Measurements from ENCODE around the gene SORCS1. TPM values are rescaled to one million over a fixed set of nuclear protein-coding genes. Genes with fewer than 3 reads are reported as not detected.

SORCS1 gene
- total RNA-seq (ENCODE audit: insufficient read depth, low replicate concordance), result 5.8 TPM

DNA sequence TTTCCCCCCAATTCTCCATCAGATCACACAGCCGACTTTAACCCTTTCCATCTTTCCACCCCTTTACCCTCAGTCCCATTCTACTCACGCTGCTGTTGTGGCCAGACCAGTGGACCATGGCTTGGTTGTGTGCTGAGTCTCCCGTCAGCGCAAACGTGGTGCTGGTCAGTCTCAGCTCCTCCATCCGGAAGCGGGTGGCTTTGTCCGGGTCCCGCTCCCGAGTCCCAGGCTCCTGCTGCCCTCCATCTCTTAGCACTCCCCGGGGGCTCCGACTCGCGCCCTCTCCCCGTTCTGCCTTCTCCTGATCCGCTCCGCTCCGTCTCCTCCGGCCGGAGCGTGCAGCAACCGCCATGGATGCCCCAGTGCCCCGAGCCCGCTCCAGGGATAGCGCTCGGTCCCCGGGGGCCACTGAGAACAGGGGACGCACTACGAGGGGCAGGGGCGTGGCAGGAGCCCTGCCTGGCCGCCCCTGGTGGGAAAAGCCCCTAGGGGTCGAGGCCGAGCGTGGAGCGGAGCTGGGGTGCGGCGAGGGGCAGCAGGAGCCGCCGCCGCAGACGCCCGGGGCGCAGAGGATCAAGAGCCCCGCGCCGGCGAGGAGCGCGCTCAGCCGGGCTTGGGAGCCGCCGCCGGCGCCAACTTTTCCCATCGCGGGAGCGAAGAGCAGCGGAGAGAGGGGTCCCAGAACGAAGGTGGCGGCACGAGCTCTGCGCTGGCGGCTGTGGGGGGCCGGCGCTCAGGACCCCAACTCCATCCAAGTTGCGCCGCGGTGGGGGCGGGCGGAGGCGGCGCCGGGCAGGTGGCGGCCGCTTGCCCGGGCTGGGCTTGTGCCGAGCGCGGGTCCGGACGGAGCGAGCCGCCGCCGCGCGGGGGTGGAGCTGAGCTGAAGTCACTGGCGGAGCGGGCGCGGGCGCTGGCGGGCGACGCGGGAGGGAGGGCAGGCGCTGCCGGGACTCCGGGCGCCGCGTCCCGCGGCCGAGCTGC is at the start of gene SORCS1:
Gene SORCS1, minus strand, starts transcription at position 826 of the 981 bp plus-strand sequence.
- peak; percentile 20 for DNase-seq (ENCODE audit: low spot score)

DNA sequence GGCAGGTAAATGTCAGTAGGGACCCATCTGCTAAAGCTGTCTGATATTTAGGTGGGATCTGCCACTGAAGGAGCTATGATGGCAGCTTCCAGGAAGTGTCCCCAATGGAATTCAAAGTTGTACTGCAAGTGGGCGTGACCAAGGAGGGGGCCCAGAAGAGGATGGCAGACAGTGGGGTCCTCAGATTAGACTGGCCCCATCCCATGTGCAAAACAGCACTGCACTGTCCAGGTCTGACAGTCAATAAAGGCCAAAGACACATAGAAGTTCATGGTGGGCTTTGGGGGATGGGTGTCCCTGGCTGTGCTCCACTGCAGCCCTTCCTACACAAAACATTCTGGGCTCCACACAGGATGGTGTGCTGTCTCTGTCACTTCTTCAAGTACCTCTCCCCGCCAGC is 49.8 kb upstream of the SORCS1 start:
- DNase-seq (ENCODE audit: low spot score), result no peak

DNA sequence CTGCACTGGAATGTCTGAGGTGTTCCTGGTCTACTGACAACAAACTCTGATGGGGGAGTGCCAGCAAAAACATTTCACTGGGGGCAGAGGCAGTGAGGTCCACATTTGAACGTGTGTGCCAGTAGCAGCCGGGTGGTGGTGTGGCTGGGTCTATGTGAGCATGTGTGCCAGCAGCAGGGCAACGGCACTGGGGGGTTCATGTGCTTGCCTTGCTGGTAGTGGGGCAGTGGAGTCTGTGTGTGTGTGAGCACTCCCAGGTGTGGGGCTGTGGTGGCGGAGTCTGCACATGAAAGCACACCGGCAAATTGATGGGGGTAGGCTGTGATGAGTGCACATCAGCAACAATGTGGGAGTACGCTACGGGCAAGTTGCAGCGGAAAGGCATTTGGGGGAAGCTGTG is 49.4 kb upstream of the SORCS1 start:
- no peak for DNase-seq (ENCODE audit: low spot score)

DNA sequence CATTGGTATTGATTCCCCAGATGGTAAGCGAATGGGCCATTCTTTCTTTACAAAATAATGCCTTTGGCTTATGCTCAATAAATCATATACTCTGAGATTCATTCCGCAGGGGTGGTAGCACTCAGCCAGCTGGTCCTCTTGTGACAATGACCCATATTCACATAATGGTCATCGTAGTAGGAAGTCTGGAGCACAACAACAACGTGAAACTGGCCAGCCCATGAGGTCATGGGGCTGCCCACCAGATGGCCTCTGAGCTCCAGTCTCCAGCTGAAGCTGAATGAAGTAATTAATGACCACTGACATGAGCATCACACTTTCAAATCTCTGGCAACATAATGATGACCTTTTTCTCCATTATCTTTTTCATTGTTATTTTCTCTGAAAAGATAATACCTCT is 42.3 kb upstream of the SORCS1 start:
- DNase-seq (ENCODE audit: low spot score), result no peak

- no peak for DNase-seq (ENCODE audit: low spot score)
Observed at GRCh38 chr10:107169516-107169915, 5.0 kb upstream of the SORCS1 start.

DNA sequence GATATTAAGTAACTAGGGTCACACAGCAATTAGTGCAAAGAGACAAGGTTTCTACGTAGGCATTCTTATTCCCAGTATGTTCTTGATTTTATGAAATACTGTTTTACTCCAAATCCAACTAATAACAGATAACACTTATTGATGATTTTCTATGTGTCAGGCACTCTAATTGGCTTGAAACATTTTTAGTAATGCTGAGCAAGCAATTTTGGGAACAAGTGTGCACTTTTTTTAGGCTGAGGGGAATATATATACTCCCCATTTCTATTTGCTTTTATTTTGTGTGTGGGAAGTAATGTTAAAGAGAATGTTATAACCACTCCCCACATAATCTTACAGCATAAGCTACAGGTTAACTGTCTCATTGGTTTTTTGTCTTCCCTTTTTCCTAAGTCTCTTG is 4.2 kb upstream of the SORCS1 start:
- DNase-seq (ENCODE audit: low spot score), result no peak

- DNase-seq (ENCODE audit: low spot score), result peak; percentile 29
Observed at GRCh38 chr10:107166403-107166802, 1.9 kb upstream of the SORCS1 start.

DNA sequence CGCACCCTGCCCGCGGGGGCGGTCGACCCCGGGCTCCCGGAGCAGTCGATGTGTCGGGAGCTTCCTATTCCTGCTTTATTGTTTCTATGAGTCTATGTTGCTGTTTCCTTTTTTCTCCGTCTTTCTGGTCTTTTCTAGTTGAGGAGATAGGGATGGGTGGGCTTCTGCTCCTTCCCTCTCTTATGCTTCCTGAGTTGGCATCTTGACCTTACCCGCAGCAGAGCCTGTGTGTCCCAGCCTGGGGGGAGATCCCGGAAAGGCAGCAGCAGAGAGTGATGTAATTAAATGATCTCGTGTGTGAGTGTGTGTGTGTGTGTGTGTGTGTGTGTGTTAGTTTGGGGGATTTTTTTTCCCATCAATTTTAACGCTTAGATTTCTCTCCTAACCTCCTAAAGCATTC is 486 bp upstream of the SORCS1 start:
- DNase-seq (ENCODE audit: low spot score), result no peak

- peak; percentile 75 for DNase-seq (ENCODE audit: low spot score)
Observed at GRCh38 chr10:107163076-107163855, 1.2 kb downstream of the SORCS1 start.

GRCh38 chr10:107160866-107161265 is 3.6 kb downstream of the SORCS1 start:
- no peak for DNase-seq (ENCODE audit: low spot score)

DNA sequence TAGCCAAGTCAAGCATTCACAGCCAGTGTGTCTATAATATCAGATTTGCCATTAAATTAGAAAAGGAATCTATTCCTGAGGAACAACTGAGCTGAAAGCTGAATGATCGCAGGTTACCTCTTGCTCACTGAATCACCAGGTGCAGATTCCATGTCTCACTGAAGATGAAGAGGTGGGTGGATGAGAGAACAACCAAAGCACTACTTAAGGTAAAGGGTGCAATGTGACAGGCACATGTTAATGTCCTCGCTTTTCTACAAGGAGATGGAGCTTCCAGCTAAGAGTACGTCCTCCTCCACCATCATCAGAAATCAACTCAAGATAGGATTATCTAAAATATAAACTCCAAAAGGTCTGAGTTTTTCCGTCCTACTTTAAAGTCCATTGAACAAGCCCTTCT is 4.6 kb downstream of the SORCS1 start:
- DNase-seq (ENCODE audit: low spot score), result no peak

DNA sequence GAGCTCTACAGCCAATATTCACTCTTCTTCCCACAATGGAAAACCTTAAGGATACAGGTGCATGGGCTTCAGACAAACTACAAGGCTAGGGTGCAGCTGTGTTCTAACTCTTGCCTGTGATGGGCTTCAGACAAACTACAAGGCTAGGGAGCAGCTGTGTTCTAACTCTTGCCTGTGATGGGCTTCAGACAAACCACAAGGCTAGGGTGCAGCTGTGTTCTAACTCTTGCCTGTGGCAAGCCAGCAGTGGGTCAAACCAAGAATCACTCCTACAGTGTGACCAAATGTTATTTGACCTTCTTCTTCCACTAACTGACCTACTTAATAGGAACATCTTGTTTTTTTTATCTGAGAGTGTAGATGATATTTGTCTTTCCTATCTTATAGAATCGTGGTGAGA is 7.4 kb downstream of the SORCS1 start:
- no peak for DNase-seq (ENCODE audit: low spot score)

DNA sequence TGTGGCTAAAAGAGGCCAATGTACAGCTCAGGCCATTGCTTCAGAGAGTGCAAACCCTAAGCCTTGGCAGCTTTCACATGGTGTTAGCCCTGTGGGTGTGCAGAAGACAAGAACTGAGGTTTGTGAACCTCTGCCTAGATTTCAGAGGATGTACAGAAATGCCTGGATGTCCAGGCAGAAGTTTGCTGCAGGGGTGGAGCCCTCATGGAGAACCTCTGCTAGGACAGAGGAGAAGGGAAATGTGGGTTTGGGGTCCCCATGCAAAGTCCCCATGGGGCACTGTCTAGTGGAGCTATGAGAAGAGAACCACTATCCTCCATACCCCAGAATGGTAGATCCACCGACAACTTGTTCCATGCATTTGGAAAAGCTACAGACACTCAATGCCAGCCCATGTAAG is 12.4 kb downstream of the SORCS1 start:
- DNase-seq (ENCODE audit: low spot score), result no peak

GRCh38 chr10:107148906-107149305 is 15.6 kb downstream of the SORCS1 start:
- no peak for DNase-seq (ENCODE audit: low spot score)

DNA sequence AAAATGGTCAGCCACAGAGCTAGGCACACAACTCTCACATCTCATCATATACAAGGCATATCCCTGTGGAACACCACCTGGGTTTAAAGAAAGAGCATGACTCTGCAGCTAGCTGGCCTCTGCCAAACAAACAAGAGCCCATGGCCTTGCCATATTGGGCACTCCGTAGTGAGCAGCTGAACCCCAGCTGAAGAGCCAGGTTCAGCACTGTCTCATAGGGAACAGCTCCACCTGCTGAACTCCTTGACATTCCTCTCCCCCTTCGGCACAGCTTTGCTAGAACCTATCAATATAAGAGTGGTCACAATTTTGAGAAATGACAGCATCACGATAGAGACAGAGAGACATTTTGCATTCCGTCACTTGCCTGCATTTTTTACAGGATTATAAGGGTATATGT is 20.0 kb downstream of the SORCS1 start:
- DNase-seq (ENCODE audit: low spot score), result no peak

- no peak for DNase-seq (ENCODE audit: low spot score)
Observed at GRCh38 chr10:107141524-107142061, 22.9 kb downstream of the SORCS1 start.

DNA sequence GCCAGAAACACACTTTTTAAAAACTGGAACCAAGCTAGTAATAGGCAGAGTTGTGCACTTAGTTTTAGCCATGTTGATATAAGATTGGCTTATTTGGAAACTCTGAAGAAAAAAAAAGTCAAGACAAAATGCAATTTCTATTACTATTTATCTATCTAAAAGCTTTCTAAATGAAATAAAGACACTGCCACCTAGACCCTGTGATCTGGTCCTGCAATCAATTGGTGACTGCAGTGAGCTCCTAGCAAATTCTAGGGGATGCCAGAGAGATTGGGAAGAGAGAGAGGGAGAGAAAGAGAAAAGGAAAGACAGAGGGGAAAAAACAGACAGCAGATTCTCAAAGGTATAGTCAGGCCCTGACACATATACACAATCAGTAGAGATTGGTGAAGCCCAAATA is 25.3 kb downstream of the SORCS1 start:
- DNase-seq (ENCODE audit: low spot score), result no peak

GRCh38 chr10:107133656-107134055 is 30.9 kb downstream of the SORCS1 start:
- peak; percentile 14 for DNase-seq (ENCODE audit: low spot score)

- DNase-seq (ENCODE audit: low spot score), result no peak
Observed at GRCh38 chr10:107129000-107129399, 35.5 kb downstream of the SORCS1 start.

DNA sequence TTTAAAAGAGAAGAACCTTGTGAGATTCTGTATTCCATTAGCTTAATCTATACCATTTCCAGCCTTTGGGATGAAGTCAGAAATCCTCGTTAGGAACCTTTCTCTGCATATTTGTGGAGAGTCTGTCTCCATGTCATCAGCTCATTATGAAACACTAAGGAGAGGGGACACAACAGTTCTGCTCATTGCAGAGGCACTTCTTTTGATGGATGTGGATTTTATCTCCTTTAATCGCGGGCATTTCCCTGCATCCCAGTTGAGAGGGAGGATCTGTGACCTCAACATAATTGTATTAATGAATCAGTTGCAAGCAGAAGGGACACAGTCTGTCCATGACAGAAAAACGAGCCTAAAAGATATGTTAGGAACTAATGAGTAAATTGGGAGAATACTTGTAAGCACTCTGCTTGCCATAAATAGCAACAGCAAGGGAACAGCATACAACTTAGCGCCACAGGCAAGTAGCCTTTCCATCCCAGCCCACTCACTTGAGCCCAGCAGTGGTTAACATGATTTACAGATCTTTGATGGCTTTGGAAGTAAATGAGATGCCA is 37.9 kb downstream of the SORCS1 start:
- DNase-seq (ENCODE audit: low spot score), result no peak

- no peak for DNase-seq (ENCODE audit: low spot score)
Observed at GRCh38 chr10:107122703-107123102, 41.8 kb downstream of the SORCS1 start.

DNA sequence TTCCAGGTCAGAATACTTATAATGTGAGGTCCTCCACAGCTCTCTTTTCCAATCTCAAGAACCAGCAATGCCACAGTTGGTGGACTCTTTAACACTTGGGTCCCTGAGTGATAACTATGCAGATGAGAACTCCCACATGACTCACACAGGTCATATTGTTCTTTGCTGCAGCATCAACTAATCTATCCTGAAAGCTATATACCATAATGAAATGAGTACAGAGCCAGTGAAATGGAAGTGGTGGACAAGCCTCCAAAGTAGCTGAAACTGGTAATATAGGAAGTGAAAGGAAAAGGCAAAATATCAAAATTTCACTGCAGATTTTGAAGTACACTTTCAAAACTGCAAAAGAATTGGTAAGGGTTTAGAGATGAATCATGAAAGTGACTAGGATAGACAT is 45.6 kb downstream of the SORCS1 start:
- no peak for DNase-seq (ENCODE audit: low spot score)

Measured in umbilical cord (tissue), 2 donors.